HL-60/S4 treated with retinoic acid at 250 ng/mL for 4 days and 3 days (cell line): ENCODE results near the gene GOLGA6A.

Experiments used
- in situ Hi-C: fragments of 300-500 bp; cut with MboI; formaldehyde crosslinking; loops from 2 replicates; pipeline ENCODE4 v1.7.0; 2022; ENCODE audit warnings: low sequenced_read_pairs

Gene GOLGA6A

DNA sequence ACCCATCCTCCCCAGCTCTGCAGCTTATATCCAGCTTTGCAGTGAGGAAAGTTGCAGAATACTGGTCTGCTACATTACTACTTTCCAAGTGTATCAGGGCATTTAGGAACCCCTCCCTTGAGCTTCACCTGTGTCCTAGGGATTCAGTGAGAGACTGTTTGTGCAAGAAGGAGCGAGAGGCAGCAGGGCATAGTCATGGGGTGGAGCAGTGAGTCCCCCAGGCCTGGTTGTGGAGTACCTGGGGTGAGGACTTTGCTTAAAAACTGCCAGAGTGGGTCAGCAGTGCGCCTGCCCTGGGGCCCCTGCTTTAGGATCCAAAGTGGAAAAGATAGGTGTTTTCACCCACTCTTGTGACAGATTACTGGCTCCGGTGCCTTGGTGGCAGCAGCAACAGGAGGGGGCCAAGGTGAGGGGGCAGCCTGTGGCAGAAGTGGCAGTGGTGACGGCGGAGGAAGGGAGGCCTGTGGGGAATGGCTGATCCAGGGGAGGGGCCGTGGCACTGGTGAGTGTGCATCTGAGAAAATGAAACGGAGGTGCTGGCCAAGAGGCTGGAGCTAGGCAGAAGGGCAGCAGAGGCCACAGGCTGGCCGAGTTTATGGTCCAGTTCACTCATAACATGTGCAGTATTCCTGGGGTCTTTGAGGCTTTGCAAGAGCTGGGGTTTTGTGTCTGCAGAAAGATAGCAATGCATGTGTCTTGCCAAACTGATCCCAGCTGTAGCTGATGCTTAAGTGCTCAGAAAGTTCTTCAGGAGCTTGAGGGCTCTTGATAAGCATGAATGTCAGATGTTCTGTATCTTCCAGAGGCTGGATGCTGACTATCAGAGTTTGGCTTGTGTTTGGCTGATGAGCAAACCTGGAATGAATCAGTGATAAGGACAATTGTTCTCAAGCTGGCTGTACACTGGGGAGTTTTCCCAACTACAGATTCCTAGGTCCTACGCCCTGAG, 43.4 kb downstream of the GOLGA6A start:
- in situ Hi-C loops, result no loop called here

DNA sequence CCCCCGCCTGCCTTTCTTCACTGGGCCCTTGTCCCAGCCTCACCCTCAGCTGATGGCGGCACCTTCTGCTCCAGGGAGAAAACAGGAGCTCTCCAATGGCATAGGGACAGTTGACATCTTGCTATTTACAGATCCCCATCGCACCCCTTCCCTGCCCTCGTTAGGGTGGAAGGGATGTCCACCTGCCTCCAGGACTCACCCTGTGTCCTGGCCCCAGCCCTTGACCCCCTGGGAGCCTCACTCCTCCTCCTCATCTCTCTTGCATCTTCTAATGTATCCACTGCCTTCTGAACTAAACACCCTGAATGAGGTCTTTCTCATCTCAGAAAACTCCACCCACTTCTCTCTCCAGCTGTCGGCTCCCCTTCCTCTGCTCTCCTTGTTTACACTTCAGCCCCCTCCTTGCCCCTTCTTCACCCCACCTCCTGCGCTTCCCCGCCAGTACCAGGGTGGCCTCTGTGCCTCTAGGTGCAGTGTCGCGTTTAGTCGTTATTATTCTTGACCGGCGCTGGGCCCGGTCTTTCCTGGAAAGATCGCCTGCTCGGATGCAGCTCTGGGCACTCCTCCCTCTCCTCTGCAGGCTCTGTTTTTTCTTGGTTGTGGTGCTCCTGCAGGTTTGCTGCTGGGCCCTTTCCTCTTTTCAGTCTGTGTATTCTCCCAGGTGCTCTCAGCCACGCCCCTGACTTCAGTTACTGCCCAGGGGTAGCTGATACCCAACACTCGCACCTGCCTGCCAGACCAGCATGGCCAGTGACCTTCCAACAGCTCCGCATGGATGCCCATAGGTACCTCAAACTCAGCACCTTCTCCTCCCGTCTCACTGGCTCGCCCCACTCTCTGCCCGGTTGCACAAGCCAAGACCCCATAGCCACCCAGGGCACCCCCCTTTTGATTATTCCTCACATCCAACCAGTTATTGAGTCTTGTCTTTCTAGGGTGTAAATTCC, 44.9 kb downstream of the GOLGA6A start:
- in situ Hi-C loops, result no loop called here

DNA sequence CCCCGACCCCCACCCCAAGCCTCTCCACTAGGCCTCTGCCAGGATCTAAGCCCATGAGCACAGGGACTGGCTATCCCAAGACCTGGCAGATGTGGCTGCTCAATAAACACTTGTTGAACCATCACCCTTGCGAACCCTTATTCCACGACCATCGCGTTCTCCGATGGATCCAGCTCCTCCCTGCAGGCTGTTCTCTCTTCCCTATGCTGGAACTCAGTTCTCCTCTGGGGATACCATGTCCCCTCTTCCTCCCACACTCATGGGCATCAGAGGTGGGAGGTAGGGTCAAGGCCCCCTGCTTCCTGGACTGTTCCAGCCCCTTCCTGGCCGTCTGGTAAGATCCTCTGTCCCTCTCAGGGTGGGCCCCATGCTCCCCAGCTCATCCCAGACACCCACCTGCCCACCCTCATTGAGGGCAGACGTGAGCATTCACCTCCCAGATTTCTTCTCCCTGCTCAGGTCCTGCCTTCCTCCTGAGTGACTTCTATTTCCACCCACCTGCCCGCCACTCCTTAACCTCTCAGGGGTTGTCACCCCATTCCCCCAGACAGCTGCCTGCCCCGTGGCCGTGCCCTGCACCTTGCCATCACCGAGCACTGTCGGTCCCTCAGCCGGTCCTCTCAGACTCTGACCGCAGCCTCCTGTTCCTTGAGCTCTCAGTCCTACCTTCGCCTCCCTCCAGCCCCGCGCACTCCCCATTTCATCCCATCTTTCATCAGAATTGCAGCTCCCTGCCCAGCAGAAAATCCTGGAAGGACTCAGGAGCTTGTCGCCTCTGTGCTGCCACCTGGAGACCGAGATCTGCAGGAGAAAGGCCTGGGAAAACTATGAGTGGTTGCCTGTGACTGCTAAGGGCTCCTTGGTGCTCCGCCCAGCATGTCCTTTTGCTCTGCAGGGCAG, 45.8 kb downstream of the GOLGA6A start:
- in situ Hi-C loops, result no loop called here

DNA sequence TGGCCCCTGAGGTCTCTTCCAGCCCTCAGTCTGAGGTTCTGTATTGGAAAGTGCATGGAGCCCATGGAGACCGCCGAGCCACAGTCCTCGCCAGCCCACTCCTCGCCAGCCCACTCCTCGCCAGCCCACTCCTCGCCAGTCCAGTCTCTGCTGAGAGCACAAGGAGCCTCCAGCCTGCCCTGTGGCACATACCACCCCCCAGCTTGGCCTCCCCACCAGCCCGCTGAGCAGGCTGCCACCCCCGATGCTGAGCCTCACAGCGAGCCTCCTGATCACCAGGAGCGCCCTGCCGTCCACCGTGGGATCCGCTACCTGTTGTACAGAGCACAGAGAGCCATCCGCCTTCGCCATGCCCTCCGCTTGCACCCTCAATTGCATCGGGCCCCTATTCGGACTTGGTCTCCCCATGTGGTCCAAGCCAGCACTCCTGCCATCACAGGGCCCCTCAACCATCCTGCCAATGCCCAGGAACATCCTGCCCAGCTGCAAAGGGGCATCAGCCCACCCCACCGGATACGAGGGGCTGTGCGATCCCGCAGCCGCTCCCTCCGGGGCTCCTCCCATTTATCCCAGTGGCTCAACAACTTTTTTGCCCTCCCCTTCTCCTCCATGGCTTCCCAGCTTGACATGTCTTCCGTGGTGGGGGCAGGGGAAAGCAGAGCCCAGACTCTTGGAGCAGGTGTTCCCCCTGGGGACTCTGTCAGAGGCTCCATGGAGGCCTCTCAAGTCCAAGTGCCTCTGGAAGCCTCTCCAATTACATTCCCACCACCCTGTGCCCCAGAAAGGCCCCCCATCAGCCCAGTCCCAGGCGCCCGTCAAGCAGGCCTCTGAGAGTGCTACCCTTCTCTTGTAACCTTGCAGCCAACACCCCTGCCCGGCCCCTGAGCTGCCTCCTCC, 47.0 kb downstream of the GOLGA6A start:
- in situ Hi-C loops, result no loop called here

DNA sequence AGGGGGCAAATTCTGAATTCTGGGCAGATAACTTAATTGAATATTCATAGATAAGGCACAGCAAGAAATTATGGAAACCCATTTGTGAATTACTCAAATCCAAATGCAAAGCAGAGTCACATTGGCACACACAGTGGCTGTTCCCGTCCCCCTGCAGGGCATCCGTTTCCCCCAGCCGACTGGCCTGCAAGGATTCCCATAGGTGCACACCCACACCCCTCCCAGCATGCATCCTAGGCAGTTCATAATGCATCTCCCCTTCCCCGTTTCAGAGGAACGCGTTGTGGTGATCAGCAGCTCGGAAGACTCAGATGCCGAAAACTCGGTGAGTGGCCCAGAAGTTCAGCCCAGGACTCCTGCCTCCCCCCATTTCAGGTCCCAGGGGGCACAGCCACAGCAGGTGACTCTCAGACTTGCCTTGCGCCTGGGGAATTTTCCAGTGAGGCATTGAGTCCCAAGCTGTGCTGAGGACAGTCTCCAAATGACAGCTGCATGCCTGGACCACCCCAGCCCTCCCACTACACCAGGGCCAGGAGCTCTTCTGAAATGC, 48.1 kb downstream of the GOLGA6A start:
- in situ Hi-C loops, result no loop called here

DNA sequence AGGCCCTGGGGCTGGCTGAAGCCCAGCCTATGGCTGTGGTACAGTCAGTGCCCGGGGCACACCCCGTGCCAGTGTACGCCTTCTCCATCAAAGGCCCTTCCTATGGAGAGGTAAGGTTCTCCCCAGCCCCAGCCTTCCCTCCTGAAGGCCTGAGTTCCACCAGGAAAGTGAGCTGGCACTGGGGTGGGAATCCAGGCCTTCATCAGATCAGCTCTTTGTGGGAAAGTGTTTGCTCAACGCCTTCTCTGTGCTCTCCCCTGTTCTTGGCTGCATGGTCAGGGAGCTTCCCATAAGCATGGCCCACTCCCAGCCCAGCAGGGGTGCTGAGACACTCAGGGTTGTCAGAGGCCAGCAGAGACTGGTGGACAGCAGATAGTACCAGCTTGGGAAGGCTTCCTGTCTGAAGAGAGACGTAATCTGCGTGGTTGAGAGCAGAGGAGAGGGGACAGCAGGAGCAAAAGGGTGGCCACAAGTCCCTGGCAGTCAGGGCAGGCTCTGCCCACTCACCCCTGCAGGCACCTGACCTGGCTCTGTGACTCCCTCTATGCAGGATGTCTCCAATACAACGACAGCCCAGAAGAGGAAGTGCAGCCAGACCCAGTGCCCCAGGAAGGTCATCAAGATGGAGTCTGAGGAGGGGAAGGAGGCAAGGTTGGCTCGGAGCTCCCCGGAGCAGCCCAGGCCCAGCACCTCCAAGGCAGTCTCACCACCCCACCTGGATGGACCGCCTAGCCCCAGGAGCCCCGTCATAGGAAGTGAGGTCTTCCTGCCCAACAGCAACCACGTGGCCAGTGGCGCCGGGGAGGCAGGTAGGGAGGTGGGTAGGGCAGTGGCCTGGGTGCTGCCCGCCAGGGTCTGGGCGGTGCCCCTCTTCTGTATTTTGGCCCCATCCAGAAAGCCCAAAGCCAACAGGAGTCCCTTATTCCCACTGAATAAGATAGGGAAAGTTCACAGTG, 49.5 kb downstream of the GOLGA6A start:
- in situ Hi-C loops, result no loop called here

DNA sequence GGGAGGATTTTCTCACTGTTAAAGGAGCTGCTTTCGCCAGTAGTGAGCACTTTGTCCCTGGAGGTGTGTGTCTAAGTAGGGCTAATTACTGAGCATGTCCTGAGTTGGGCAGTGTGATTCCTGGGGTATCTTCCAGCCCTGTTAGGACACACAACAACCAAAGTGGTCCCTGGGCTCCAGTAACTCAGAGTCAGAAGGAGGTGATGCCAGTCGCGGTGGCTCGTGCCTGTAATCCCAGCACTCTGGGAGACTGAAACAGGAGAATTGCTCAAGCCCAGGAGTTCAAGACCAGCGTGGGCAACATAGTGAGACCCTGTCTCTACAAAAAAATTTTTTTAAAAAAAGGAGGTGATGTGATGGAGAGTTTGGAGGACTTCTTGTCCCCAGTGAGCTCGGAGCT, 50.3 kb downstream of the GOLGA6A start:
- in situ Hi-C loops, result no loop called here

DNA sequence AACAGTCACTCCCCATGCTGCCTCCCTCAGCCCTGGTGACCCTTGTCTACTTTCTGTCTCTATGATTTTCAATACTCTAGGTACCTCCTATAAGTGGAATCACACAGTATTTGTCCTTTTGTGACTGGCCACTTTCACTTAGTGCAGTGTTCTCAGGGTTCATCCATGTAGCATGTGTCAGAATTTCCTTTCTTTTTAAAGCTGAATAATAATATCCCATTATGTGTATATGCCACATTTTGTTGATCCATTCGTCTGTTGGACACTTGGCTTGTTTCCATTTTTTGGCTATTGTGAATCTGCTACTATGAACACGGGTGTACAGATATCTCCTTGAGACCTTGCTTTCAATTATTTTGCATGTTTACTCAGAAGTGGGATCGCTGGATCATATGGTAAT, 53.7 kb downstream of the GOLGA6A start:
- in situ Hi-C loops, result no loop called here

DNA sequence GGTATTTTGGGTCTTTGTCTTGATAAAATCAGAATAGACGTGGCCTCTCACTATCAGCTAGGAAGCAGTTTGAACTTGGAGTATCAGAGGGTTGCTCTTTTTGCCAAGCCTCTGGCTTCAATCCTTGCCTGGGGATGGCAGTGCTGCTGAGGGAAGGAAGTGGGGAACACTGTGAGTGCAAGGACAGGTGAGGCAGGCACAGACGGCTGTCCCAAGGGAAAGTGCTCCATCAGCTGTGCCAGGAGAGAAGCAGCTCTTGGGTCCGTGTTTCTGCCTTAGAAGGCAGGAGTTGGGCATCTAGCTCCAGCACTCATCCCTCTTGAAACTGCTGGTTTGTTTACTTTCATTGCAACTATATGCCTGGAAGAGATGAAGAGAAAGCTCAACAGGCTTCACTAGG, 54.7 kb downstream of the GOLGA6A start:
- in situ Hi-C loops, result no loop called here

DNA sequence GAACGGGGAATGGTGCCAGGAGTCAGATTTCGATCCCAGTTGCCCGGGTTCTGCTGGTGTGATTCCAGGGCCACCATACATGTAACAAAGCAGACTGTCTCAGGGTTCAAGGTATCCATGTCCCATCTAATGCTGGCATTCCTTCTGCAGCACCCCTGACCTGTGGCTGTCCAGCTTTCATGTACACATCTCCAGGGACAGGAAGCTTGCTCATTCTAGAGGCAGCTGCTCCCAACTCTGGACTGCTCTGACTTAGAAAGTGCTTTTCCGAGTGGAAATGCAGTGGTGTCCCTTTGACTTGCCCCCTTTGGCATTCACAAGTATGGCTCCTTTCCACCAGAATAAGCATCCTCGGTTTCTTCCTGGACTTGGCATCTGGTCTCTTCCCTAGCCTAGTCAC, 56.9 kb downstream of the GOLGA6A start:
- in situ Hi-C loops, result no loop called here

DNA sequence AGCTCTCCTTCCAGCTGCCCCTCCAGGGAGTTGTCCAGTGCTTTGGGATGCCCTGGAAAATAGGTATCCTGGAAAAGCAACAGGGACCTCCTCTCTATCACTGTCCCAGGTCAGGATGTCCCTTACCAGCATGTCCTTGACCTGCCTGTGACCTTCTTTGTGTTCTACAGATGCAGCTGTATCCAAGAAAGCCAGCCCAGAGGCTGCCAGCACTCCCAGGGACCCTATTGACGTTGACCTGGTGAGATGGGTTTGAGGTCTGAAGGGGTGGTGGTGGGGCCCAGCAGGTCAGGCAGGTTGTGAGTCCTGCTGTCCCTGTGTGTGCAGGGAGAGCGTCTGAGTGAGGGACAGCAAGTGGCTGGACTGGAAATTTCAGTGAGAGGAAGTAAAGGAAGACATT, 57.7 kb downstream of the GOLGA6A start:
- in situ Hi-C loops, result no loop called here

DNA sequence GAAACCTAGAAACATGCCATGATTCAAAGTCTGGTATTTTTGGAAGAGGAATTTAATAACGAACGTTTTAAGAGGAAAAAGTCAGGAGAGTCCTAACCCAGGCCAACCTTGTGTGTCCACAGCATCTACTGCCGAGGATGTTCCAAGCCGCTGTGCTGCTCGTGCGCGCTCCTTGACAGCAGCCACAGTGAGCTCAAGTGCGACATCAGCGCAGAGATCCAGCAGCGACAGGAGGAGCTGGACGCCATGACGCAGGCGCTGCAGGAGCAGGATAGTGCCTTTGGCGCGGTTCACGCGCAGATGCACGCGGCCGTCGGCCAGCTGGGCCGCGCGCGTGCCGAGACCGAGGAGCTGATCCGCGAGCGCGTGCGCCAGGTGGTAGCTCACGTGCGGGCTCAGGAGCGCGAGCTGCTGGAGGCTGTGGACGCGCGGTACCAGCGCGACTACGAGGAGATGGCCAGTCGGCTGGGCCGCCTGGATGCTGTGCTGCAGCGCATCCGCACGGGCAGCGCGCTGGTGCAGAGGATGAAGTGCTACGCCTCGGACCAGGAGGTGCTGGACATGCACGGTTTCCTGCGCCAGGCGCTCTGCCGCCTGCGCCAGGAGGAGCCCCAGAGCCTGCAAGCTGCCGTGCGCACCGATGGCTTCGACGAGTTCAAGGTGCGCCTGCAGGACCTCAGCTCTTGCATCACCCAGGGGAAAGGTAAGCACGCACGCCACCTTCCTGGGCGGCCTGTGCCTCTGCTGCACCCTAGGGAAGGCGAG, 59.5 kb downstream of the GOLGA6A start:
- in situ Hi-C loops, result no loop called here
